Heart right ventricle (tissue), 16 donors: ENCODE results near the gene SMCO4. TPM values are rescaled to one million over a fixed set of nuclear protein-coding genes. Genes with fewer than 3 reads are reported as not detected.

Experiments
- ATAC-seq, 8 donors: fragments of 200-7000 bp; cut with Tn5 transposase; one replicate each; pipeline ENCODE4 v1.9.1; 2020; ENCODE audit warnings: mild to moderate bottlenecking in 8 of 8, moderate library complexity in 8 of 8, moderate number of reproducible peaks in 1 of 8
- DNase-seq, 2 donors: peaks; one replicate each; pipeline ENCODE4 v3.0.0-alpha.2; 2020
- H3K27ac ChIP-seq, 10 donors: fragments of 200-600 bp; sonication (generic) in 2 of 10; one replicate each; pipeline versions ENCODE4 v1.5.0 to v1.8.0; 2020 to 2022; ENCODE audit warnings: mild to moderate bottlenecking in 3 of 10
- H3K27me3 ChIP-seq, 7 donors: fragments of 200-600 bp; one replicate each; pipeline ENCODE4 v1.8.0; 2021 to 2022; ENCODE audit warnings: mild to moderate bottlenecking in 2 of 7
- H3K36me3 ChIP-seq, 9 donors: fragments of 200-600 bp; sonication (generic) in 1 of 9; one replicate each; pipeline versions ENCODE4 v1.5.0 to v1.8.0; 2020 to 2022; ENCODE audit warnings: mild to moderate bottlenecking in 2 of 9
- H3K4me1 ChIP-seq, 9 donors: fragments of 200-600 bp; sonication (generic) in 1 of 9; one replicate each; pipeline versions ENCODE4 v1.5.0 to v1.8.0; 2020 to 2022; ENCODE audit warnings: mild to moderate bottlenecking in 4 of 9
- H3K4me3 ChIP-seq, 10 donors: fragments of 200-600 bp; sonication (generic) in 2 of 10; one replicate each; pipeline versions ENCODE4 v1.5.0 to v1.8.0; 2020 to 2022; ENCODE audit warnings: mild to moderate bottlenecking in 7 of 10, moderate library complexity in 2 of 10
- H3K9me3 ChIP-seq, 11 donors: fragments of 200-600 bp in 10 of 11; sonication (generic) in 2 of 11; one replicate each; pipeline versions ENCODE4 v1.5.0 to v1.8.0; 2013 to 2022; ENCODE audit warnings: mild to moderate bottlenecking in 2 of 11, control low read depth in 1 of 11, moderate library complexity in 1 of 11
- WGBS, 2 donors: extraction: QIAGEN DNeasy Blood & Tissue Kit; methylation state at CpG; one replicate each; pipeline ENCODE4 v1.1.7; 2013; ENCODE audit warnings: inconsistent platforms in 1 of 2; 5-methylcytosine and 5-hydroxymethylcytosine counted together
- intact Hi-C, 10 donors: fragments of 100-400 bp; cut with DNase I; formaldehyde crosslinking; loops; one replicate each; pipeline versions ENCODE4 v1.11.1 to v1.14.2; 2022
- long read RNA-seq, 3 donors: library from polyadenylated mRNA; unstranded; transcript quantifications; one replicate each; pipeline ENCODE4 v2.0.0, GENCODE V29; 2020 to 2021
- polyA plus RNA-seq, 2 donors: library from polyadenylated mRNA; stranded (reverse); fragments of 200-250 nt; gene quantifications; one replicate each; pipeline ENCODE4 v1.2.3, GENCODE V29; 2013
- total RNA-seq, 10 donors: library from RNA; stranded (reverse); fragmentation: NEBNext Ultra II Directional in 3 of 10; extraction: Animal tissue kit (Norgen Biotek cat#: 25700) in 3 of 10; gene quantifications; one replicate each; pipeline versions ENCODE4 v1.2.1 to v1.2.4, GENCODE V29; 2021 to 2023
- TF ChIP-seq, protein P1 (sequence below), 9 donors: fragments of 200-600 bp; sonication (generic) in 2 of 9; IDR thresholded peaks; one replicate each; pipeline versions ENCODE4 v1.5.0 to v1.8.0; 2021 to 2022; ENCODE audit warnings: antibody characterized with exemption in 9 of 9, mild to moderate bottlenecking in 5 of 9, moderate library complexity in 1 of 9
- donor health status: Arrhythmogenic right ventricular cardiomyopathy.
- donor health status: ischemic (EF 13 %, LVEDD 7.1; RV severe dilation, severe dysfunction).
- donor health status: healthy with polysubstance abuse.
- donor health status: DM: no; HTN: yes; CAD: no.
- donor health status: DM: no; HTN: no; CAD: no.
- donor health status: ischemic (EF 25% LVEDD 6.9; RV normal size, moderate dysfunction).
- donor health status: ischemic (EF 25% LVEDD 5.7; RV mildly dilated, moderate dysfunction).
- donor health status: healthy.
- donor health status: DM: yes; HTN: yes; CAD: no.
- donor health status: Ischemic cardiomyopathy.
- donor health status: ischemic (EF 35%, LVEDD 5.7; RV mildly dilated, moderate dysfunction).
- donor health status: nonischemic (EF 11% LVEDD 7.7; RV severe dilation, severe dysfunction).
- donor health status: DM: yes; HTN: yes; CAD: no.
- donor health status: PGD.
- donor health status: ischemic (EF 29% LVEDD 5.4; RV normal size, mild dysfunction).
- donor health status: nonischemic (EF 23%, LVEDD 6.1; RV moderate dilation, normal function).

Gene SMCO4, protein sequence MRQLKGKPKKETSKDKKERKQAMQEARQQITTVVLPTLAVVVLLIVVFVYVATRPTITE
- 10 to 100 TPM; 30.1 to 59.0 (median 44.8) TPM for total RNA-seq
- 10 to 100 TPM; 23.1 to 85.5 TPM for polyA plus RNA-seq
- long read RNA-seq, donor 1, transcript SMCO4-201 (3 exons, 1,104 nt) = major isoform, 20 of 33 reads
- long read RNA-seq, donor 1, partial matches to known transcripts = 0 of 33 reads
- long read RNA-seq, donor 1, other reads (novel, unspliced or antisense) = 13 of 33 reads
- long read RNA-seq, donor 2, transcript SMCO4-201 (3 exons, 1,104 nt) = major isoform, 30 of 64 reads
- long read RNA-seq, donor 2, partial matches to known transcripts = 0 of 64 reads
- long read RNA-seq, donor 2, other reads (novel, unspliced or antisense) = 32 of 64 reads
- long read RNA-seq, donor 3, transcript SMCO4-201 (3 exons, 1,104 nt) = major isoform, 9 of 21 reads
- long read RNA-seq, donor 3, partial matches to known transcripts = 1 of 21 reads
- long read RNA-seq, donor 3, other reads (novel, unspliced or antisense) = 11 of 21 reads

DNA sequence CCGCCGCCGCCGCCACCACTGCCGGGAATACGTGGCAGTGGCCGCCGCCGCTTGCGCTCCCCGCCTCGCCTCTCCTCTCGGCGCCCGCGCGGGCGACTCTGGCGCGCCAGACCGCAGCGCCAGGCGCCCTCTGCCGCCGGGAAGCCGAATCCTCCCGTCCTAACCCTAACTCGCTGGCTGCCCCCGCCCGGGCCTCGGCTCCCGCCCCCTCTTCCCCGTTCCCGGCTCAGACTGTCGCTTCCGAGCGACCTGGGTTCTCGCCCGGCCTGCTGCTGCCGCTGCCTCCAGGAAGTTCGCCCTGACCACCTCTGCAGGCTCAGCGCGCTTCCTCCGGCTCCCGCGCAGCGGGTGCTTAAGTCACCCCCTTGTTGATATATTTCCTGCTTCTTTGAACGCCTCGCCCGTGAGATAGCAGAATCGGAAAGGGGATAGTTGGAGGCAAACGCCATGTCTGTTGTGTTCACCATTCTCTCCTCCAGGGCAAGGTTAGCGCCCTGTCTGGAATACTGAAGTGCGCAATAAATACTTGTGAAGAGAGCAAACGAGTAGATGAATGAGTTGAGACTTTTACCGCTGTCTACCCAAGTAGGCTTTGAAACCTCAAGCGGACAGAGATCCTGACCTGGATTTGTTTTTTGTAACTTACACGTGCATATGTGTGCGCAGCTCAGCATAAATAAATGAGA, at the start of gene SMCO4:
SMCO4 (minus strand) TSS at position 100 of the 686 bp plus-strand sequence. CDS start 64,202 bp downstream, outside the sequence.
- TF ChIP-seq, protein P1, sequence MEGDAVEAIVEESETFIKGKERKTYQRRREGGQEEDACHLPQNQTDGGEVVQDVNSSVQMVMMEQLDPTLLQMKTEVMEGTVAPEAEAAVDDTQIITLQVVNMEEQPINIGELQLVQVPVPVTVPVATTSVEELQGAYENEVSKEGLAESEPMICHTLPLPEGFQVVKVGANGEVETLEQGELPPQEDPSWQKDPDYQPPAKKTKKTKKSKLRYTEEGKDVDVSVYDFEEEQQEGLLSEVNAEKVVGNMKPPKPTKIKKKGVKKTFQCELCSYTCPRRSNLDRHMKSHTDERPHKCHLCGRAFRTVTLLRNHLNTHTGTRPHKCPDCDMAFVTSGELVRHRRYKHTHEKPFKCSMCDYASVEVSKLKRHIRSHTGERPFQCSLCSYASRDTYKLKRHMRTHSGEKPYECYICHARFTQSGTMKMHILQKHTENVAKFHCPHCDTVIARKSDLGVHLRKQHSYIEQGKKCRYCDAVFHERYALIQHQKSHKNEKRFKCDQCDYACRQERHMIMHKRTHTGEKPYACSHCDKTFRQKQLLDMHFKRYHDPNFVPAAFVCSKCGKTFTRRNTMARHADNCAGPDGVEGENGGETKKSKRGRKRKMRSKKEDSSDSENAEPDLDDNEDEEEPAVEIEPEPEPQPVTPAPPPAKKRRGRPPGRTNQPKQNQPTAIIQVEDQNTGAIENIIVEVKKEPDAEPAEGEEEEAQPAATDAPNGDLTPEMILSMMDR (IDR thresholded peaks at IDR 0.05) = peak; percentile 66 to 91 (median 82)
- no peaks in the 10 kb centered on the region for H3K9me3 ChIP-seq
- peak; percentile 84 to 89 for DNase-seq

DNA sequence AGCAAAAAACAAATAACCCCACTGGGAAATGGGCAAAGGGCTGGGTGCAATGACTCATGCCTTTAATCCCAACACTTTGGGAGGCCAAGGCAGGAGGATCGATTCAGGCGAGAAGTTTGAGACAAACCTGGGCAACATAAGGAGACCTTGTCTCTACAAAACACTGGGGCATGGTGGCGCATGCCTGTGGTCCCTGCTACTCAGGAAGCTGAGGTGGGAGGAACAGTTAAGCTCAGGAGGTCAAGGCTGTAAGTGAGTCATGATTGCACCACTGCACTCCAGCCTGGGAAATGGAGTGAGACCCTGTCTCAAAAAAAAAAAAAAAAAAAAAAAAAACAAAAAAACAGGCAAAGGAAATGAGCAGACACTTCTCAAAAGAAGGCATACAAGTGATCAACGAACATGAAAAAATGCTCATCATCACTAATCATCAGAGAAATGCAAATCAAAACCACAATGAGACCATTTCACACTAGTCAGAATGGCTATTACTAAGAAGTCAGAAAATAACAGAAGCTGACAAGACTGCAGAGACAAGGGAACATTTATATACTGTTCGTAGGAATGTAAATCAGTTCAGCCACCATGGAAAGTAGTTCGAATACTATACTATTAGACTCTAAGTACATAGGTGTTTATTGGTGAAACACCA, 48.2 kb upstream of the SMCO4 start:
- Histone ChIP-seq H3K9me3 (no peaks in the 10 kb centered on the region), H3K4me3 (no peak overlapping the region), H3K4me1 (no peaks in the 10 kb centered on the region), H3K36me3 (no peaks in the 10 kb centered on the region), H3K27ac (no peak overlapping the region), H3K27me3 (peaks cover 0 to 11% (median 3%) of the 10 kb centered on the region in 7 donors)
- WGBS, 2 donors = 84 to 85% methylated on average over 6 of the region's 6 CpGs
- no peak for ATAC-seq
- intact Hi-C loops = no loop called here
- TF ChIP-seq, protein P1 (IDR thresholded peaks at IDR 0.05) = no peak
- DNase-seq = no peak

More for the DNA sequence above, at the start of gene SMCO4:
- peak within 1 kb of the TSS; percentile 66 to 94 (median 91) for H3K27ac ChIP-seq
- no peaks in the 10 kb centered on the region for H3K27me3 ChIP-seq
- intact Hi-C loops = loop anchor here (1.0 to 10.0 kb wide), 11 partner anchors 56 to 311 kb away; no protein-coding TSS in a partner anchor
- H3K4me1 ChIP-seq = peaks cover 5 to 50% (median 34%) of the 10 kb centered on the region in 9 donors
- H3K4me3 ChIP-seq = peak within 1 kb of the TSS; percentile 67 to 93 (median 89)
- WGBS, 2 donors = 5 to 7% methylated on average over 42 to 55 of the region's 59 CpGs
- peak; percentile 90 to 97 (median 93) for ATAC-seq
- H3K36me3 ChIP-seq = no peaks in the 10 kb centered on the region

DNA sequence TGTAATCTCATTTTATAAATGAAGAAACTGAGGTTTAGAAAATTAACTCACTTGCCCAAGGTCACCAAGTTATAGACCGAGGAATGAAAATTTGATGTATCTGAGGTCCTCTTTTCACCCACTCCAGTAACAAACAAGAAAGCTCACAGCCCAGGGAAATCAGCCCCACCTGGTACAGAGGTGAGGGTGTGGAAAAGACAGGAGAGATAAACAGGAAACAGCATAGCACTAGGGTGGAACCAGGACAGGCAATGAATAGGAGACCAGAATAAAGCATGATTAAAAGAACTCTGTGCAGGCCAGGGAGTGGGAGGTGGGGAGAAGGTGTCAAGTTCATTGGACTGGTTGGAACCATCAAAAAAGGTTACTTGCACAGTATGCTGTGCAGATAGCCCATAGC, 46.2 kb upstream of the SMCO4 start:
- Histone ChIP-seq H3K4me3 (no peak overlapping the region), H3K4me1 (no peaks in the 10 kb centered on the region), H3K27me3 (peaks cover 0 to 11% (median 6%) of the 10 kb centered on the region in 7 donors), H3K27ac (no peak overlapping the region), H3K36me3 (no peaks in the 10 kb centered on the region), H3K9me3 (no peaks in the 10 kb centered on the region)
- intact Hi-C loops = loop anchor here in 1 of 10 donors (10.0 kb wide), 1 partner anchor 835 kb away; no protein-coding TSS in a partner anchor
- ATAC-seq = no peak
- TF ChIP-seq, protein P1 (IDR thresholded peaks at IDR 0.05) = no peak
- DNase-seq = no peak
- 90 to 92% methylated on average over 1 of the region's 1 CpG for WGBS, 2 donors
